K562 (cell line): ENCODE measurements around the gene PCSK2. TPM values are rescaled to one million over a fixed set of nuclear protein-coding genes. Genes with fewer than 3 reads are reported as not detected.

Experiments used
- ATAC-seq: fragments of 200-7000 bp; cut with Tn5 transposase; 3 replicates; pipeline ENCODE4 v1.9.1; 2020; ENCODE audit warnings: moderate library complexity
- BruUV-seq: library from RNA; stranded (reverse); fragments of 400-500 nt; replicated peaks from 2 replicates; lab custom pipeline; 2021; lab: Mats Ljungman, UMichigan
- CTCF ChIA-PET: fragments of 300-600 bp; formaldehyde crosslinking; extraction: SDS; loops from one replicate; lab custom pipeline; 2021; ENCODE audit warnings: low intra/inter-chr PET ratio; lab: Yijun Ruan, JAX
- POLR2A ChIA-PET: fragments of 300-600, 350-650 bp; sonication (Branson Sonifier 250); formaldehyde crosslinking; extraction: SDS; loops from one replicate; lab custom pipeline; 2021; ENCODE audit warnings: antibody characterized with exemption, inconsistent platforms; lab: Yijun Ruan, JAX
- DNase-seq, 4 experiments: peaks; one replicate each; pipeline versions ENCODE4 v3.0.0 to v3.0.0-alpha.2; 2011 to 2018; ENCODE audit warnings: low spot score in 3 of 4, mixed read lengths in 3 of 4; ENCODE audit errors: extremely low read depth in 1 of 4
- FAIRE-seq: peaks from 2 replicates; lab custom pipeline; 2011; peaks lifted over from hg19 to GRCh38; lab: Jason Lieb, UNC
- H2AFZ ChIP-seq: 2 replicates; pipeline ENCODE4 v1.6.0; 2011; ENCODE audit warnings: low read depth, low read length, control low read depth, inconsistent platforms
- H3K27ac ChIP-seq: fragments of 200-600 bp; 3 replicates; pipeline ENCODE4 v1.8.0; 2011; ENCODE audit warnings: low read depth, mild to moderate bottlenecking, control low read depth, inconsistent platforms, low read length, moderate library complexity, mixed read lengths; ENCODE audit errors: extremely low read depth
- H3K27me3 ChIP-seq, 2 experiments: fragments of 300-600 bp in 1 of 2; 2 replicates in 1 of 2; 3 replicates in 1 of 2; pipeline versions ENCODE4 v1.6.0 to v1.8.0; 2011; ENCODE audit warnings: inconsistent platforms in 2 of 2, low read length in 2 of 2, mild to moderate bottlenecking in 1 of 2, mixed read lengths in 1 of 2, moderate library complexity in 1 of 2; ENCODE audit not compliant: control insufficient read depth in 2 of 2, insufficient read depth in 2 of 2
- H3K36me3 ChIP-seq: fragments of 300-600 bp; 3 replicates; pipeline ENCODE4 v1.8.0; 2011; ENCODE audit warnings: mild to moderate bottlenecking, low read length, inconsistent platforms; ENCODE audit not compliant: control insufficient read depth, insufficient read depth
- H3K4me1 ChIP-seq, 2 experiments: fragments of 200-600 bp in 1 of 2; replicated peaks in 1 of 2; 2 replicates in 1 of 2; 3 replicates in 1 of 2; pipeline versions ENCODE4 v1.5.1 to v1.8.0; 2011; ENCODE audit warnings: inconsistent platforms in 2 of 2, low read length in 2 of 2, mild to moderate bottlenecking in 1 of 2, mixed read lengths in 1 of 2, moderate library complexity in 1 of 2; ENCODE audit not compliant: control insufficient read depth in 2 of 2, insufficient read depth in 2 of 2
- H3K4me2 ChIP-seq: 2 replicates; pipeline ENCODE4 v1.6.1; 2011; ENCODE audit warnings: low read length, control low read depth, inconsistent platforms, mixed read lengths; ENCODE audit not compliant: insufficient read depth
- H3K4me3 ChIP-seq: fragments of 200-600 bp; sonication (generic), shearing (Covaris generic); 2 replicates; pipeline ENCODE4 v1.5.1; 2016; ENCODE audit warnings: control low read depth, inconsistent platforms
- H3K79me2 ChIP-seq: fragments of 200-600 bp; 3 replicates; pipeline ENCODE4 v1.8.0; 2011; ENCODE audit warnings: low read length, inconsistent platforms; ENCODE audit not compliant: control insufficient read depth, insufficient read depth
- H3K9ac ChIP-seq, 2 experiments: 2 replicates each; pipeline versions ENCODE4 v1.6.0 to v1.6.1; 2011; ENCODE audit warnings: low read depth in 2 of 2, low read length in 2 of 2, control low read depth in 1 of 2, inconsistent platforms in 1 of 2, mild to moderate bottlenecking in 1 of 2, mixed read lengths in 1 of 2; ENCODE audit not compliant: insufficient read depth in 1 of 2
- H3K9me1 ChIP-seq: one replicate; pipeline ENCODE4 v1.6.0; 2011; ENCODE audit warnings: inconsistent platforms, mild to moderate bottlenecking, low read length, moderate library complexity; ENCODE audit not compliant: control insufficient read depth, insufficient read depth
- H3K9me3 ChIP-seq: replicated peaks from 2 replicates; pipeline ENCODE4 v1.5.1; 2011; ENCODE audit warnings: low read depth, low read length, inconsistent platforms; ENCODE audit not compliant: control insufficient read depth, insufficient read depth
- H4K20me1 ChIP-seq: replicated peaks from 2 replicates; pipeline ENCODE4 v1.6.1; 2011; ENCODE audit warnings: low read length, inconsistent platforms, mixed read lengths; ENCODE audit not compliant: control insufficient read depth, insufficient read depth
- ARID3B ChIP-seq: fragments of 250-450 bp; sonication (Bioruptor Pico); IDR thresholded peaks from 2 replicates; pipeline ENCODE4 v1.4.0; 2020; ENCODE audit warnings: borderline replicate concordance
- CREB5 ChIP-seq: fragments of 250-450 bp; sonication (Bioruptor Pico); IDR thresholded peaks from 2 replicates; pipeline ENCODE4 v1.5.0; 2020; ENCODE audit warnings: mild to moderate bottlenecking
- FOXA1 ChIP-seq: fragments of 450-650 bp; IDR thresholded peaks from 2 replicates; pipeline ENCODE4 v1.6.1; 2016; ENCODE audit warnings: mild to moderate bottlenecking, borderline replicate concordance
- JUND ChIP-seq, 2 experiments: IDR thresholded peaks; 2 replicates in 1 of 2; 3 replicates in 1 of 2; pipeline ENCODE4 v1.6.1; 2011; ENCODE audit warnings: borderline replicate concordance in 2 of 2, low read depth in 2 of 2, low read length in 2 of 2, improper control_type of control experiment in 1 of 2, missing biosample characterization in 1 of 2, missing genetic modification characterization in 1 of 2, missing genetic modification reagents in 1 of 2
- KLF16 ChIP-seq: IDR thresholded peaks from 2 replicates; pipeline ENCODE4 v1.6.1; 2016; ENCODE audit warnings: antibody characterized with exemption
- MEF2A ChIP-seq: IDR thresholded peaks from 2 replicates; pipeline ENCODE4 v1.6.1; 2011; ENCODE audit warnings: low read depth, mild to moderate bottlenecking, low read length, moderate library complexity; ENCODE audit not compliant: control insufficient read depth
- RBM17 ChIP-seq: fragments of 200-400 bp; formaldehyde crosslinking; IDR thresholded peaks from 2 replicates; pipeline ENCODE4 v1.6.1; 2017; ENCODE audit warnings: low read depth, mild to moderate bottlenecking, low read length, borderline replicate concordance
- RCOR1 ChIP-seq, 2 experiments: IDR thresholded peaks; 2 replicates each; pipeline ENCODE4 v1.6.1; 2012; ENCODE audit warnings: low read depth in 2 of 2, low read length in 2 of 2, borderline replicate concordance in 1 of 2, improper control_type of control experiment in 1 of 2
- SFPQ ChIP-seq: fragments of 200-400 bp; formaldehyde crosslinking; IDR thresholded peaks from 2 replicates; pipeline ENCODE4 v1.6.1; 2017; ENCODE audit warnings: mild to moderate bottlenecking, low read depth, low read length, moderate library complexity
- SOX6 ChIP-seq: fragments of 450-650 bp; IDR thresholded peaks from 2 replicates; pipeline ENCODE4 v1.6.1; 2014; ENCODE audit warnings: mild to moderate bottlenecking
- ZFP36 ChIP-seq: fragments of 150-350 bp; IDR thresholded peaks from 2 replicates; pipeline ENCODE4 v1.6.1; 2018; ENCODE audit warnings: low read length, low read depth; ENCODE audit not compliant: partially characterized antibody
- ZNF395 ChIP-seq: fragments of 200-800 bp; sonication (Bioruptor generic); IDR thresholded peaks from 2 replicates; pipeline ENCODE4 v1.6.1; 2017; ENCODE audit warnings: missing genetic modification characterization, missing compliant biosample characterization
- ZNF551 ChIP-seq: fragments of 250-450 bp; sonication (Bioruptor Pico); IDR thresholded peaks from 2 replicates; pipeline ENCODE4 v1.5.0; 2021; ENCODE audit warnings: mild to moderate bottlenecking, moderate library complexity
- ZNF707 ChIP-seq: fragments of 250-450 bp; sonication (Bioruptor Pico); conservative IDR thresholded peaks from 2 replicates; pipeline ENCODE4 v1.8.0; 2022; ENCODE audit warnings: inconsistent platforms, mild to moderate bottlenecking, moderate library complexity
- WGBS: fragments of 100-300 bp; shearing (Covaris generic); methylation state at CpG from one replicate; pipeline ENCODE4 v1.1.6; 2016; ENCODE audit warnings: low coverage, mixed read lengths; ENCODE audit not compliant: insufficient coverage; ENCODE audit errors: missing lambda C conversion rate; 5-methylcytosine and 5-hydroxymethylcytosine counted together
- in situ Hi-C: fragments of 300-500 bp; cut with MboI; formaldehyde crosslinking; loops from 4 replicates; pipeline ENCODE4 v1.15.0; 2018; ENCODE audit warnings: inconsistent platforms, mixed read lengths
- intact Hi-C: fragments of 100-400 bp; cut with micrococcal nuclease; formaldehyde crosslinking; loops from 2 replicates; pipeline ENCODE4 v1.14.2; 2022
- polyA plus RNA-seq, 8 experiments: library from polyadenylated mRNA; depleted of rRNA in 4 of 8; stranded (reverse) in 5 of 8; unstranded in 3 of 8; fragments of >200 nt; fragmentation: Nextera tagmentation in 2 of 8; fragmentation: Illumina TruSeq in 1 of 8; extraction: Ambion mirVana in 2 of 8; extraction: Trizol in 1 of 8; gene quantifications; 2 replicates each; pipeline versions ENCODE4 v1.2.1 to v1.2.3, GENCODE V29; 2011 to 2014; ENCODE audit warnings: inconsistent platforms in 1 of 8, missing spikeins in 1 of 8
- total RNA-seq, 7 experiments: library from RNA; depleted of rRNA in 6 of 7; stranded (reverse); fragments of >200 nt in 6 of 7; fragmentation: Illumina TruSeq in 2 of 7; extraction: Trizol in 2 of 7; gene quantifications; 2 replicates each; pipeline versions ENCODE4 v1.2.1 to v1.2.3, GENCODE V29; 2011 to 2021; ENCODE audit warnings: low replicate concordance in 1 of 7

Gene PCSK2
- total and polyA plus RNA-seq, 9 of the 15 experiments (the other 6 are each of a cell fraction or from before 2014, with no cell fraction given), result 0.04 to 0.07 (median 0.05) TPM; not detected in 6

GRCh38 chr20:17304774-17305173, 77.9 kb downstream of the PCSK2 start (continued):
- TF ChIP-seq RBM17, result no peak
- no peak for TF ChIP-seq SFPQ
- no peak for TF ChIP-seq RCOR1 (IDR thresholded peaks at IDR 0.05; ENCODE audit: borderline replicate concordance in 1 of 2, low read depth in 2 of 2, low read length in 2 of 2)
- no peak for TF ChIP-seq FOXA1
- TF ChIP-seq ARID3B (CRISPR knock-in tag), result no peak
- TF ChIP-seq MEF2A, result no peak
- TF ChIP-seq, all 486 proteins: peak for 0

- Histone ChIP-seq H3K27ac (no peak overlapping the region), H3K4me1 (no peaks in the 10 kb centered on the region), H3K9me3 (no peaks in the 10 kb centered on the region), H3K9ac (no peak overlapping the region), H3K79me2 (no peaks in the 10 kb centered on the region), H3K9me1 (no peaks in the 10 kb centered on the region), H3K36me3 (no peaks in the 10 kb centered on the region), H3K4me3 (no peak overlapping the region), H4K20me1 (no peaks in the 10 kb centered on the region), H3K27me3 (no peaks in the 10 kb centered on the region), H2AFZ (no peak overlapping the region), H3K4me2 (no peak overlapping the region)
- no TSS peak for BruUV-seq
- no peak for ATAC-seq
- no peak for DNase-seq
- 0% methylated on average over 4 of the region's 4 CpGs for WGBS
- CTCF ChIA-PET, result no interaction called here
- intact Hi-C loops, result no loop called here
- FAIRE-seq, result no peak
- POLR2A ChIA-PET, result no interaction called here
- in situ Hi-C loops, result no loop called here
- no peak for TF ChIP-seq ZNF395 (CRISPR knock-in tag)
- no peak for TF ChIP-seq CREB5 (CRISPR knock-in tag)
- no peak for TF ChIP-seq KLF16
- TF ChIP-seq MEF2A, result no peak
- TF ChIP-seq JUND (IDR thresholded peaks at IDR 0.05; ENCODE audit: borderline replicate concordance, low read depth, low read length), result no peak
- TF ChIP-seq JUND (tag; IDR thresholded peaks at IDR 0.05; ENCODE audit: borderline replicate concordance, low read depth, low read length), result no peak
- no peak for TF ChIP-seq ZNF551
- TF ChIP-seq ZFP36, result no peak
- no peak for TF ChIP-seq ZNF707 (CRISPR knock-in tag)
- no peak for TF ChIP-seq SOX6
Observed at GRCh38 chr20:17306427-17306826, 79.6 kb downstream of the PCSK2 start.
